HG02870 (cell line): ENCODE measurements around the gene DNAJC30.
"Not testable (repeated sequence)": the region's sequence is repeated elsewhere in the genome, so short reads cannot be mapped to it uniquely, and the experiment has no call there.

Source experiments
- ATAC-seq: cut with Tn5 transposase; IDR thresholded peaks from one replicate; pipeline ENCODE4 v1.9.1; 2021; ENCODE audit warnings: mild to moderate bottlenecking, moderate library complexity; ENCODE audit not compliant: unreplicated experiment

Gene DNAJC30

DNA sequence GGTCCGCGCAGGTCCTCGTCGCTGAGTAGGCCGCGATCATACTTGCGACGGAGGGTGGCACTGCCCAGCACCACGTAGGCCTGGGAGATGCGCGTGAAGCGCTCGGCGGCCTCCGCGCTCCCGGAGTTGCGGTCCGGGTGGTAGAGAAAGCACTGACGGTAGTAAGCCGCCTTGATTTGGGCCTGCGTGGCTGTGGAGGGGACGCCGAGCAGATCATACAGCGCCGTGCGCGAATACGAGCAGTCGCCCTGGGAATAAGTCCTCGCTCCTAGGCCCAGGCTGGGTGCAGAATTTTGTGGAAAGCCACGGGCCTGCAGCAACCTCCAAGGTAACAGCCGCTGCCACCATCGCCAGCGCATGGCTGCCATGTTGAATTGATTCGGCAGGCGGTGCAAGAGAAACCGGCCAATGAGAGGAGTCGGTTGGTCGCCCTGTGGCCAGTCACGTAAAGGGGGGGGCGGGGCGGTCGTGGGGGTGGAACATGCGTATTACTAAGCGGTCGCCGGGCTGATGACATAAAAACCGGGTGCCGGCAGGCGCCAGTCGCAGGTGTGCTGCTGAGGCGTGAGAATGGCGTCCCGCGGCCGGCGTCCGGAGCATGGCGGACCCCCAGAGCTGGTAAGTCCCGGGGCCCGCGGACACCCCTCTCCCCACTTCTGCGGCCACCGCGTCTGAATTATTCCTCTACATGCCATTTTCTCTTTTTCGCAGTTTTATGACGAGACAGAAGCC is at the start of gene DNAJC30, which contains the start of gene BUD23:
Gene DNAJC30, minus strand, starts transcription at position 398 of the 732 bp plus-strand sequence. Its CDS starts 30 bp downstream, at position 368.
Gene BUD23, plus strand, starts transcription at position 542 of the 732 bp plus-strand sequence. Its CDS starts 29 bp downstream, at position 571.
- peak; percentile 92 for ATAC-seq

- ATAC-seq: no peak
Observed at GRCh38 chr7:73732397-73732796, 49.1 kb upstream of the DNAJC30 start.

DNA sequence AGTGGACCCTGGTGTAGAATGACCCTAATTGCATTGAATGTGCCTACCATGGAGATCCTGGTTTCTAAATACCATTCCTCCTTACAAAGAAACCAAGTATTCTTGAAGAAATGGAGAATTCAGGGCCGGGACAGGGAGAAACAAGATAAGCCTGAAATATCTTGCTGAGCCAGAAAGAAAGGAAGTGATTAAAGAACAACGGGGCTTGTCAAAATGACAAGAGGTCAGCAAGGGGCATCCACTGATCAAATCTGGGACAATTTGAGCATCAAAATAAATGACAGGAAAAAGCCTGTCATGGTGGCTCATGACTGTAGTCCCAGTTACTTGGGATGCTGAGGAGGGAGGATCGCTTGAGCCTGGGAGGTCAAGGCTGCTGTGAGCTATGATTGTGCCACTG is 47.2 kb upstream of the DNAJC30 start:
- no peak for ATAC-seq

DNA sequence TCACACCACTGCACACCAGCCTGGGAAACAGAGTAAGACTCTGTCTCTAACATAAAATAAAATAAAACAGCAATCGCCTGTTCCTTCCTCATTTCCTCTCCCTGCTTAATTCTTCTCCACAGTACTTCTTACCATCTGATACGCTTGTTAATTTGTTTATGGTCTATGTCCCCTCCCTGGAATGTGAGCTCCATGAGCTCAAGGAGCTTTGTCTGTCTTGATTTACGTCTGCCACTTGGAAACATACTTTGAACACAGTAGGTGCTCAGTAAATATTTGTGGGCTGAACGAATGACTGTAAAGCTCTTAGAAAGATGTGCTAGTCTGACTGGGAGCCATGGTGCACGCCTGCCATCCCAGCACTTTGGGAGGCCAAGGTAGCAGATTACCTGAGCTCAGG is 45.3 kb upstream of the DNAJC30 start:
- ATAC-seq: no peak

DNA sequence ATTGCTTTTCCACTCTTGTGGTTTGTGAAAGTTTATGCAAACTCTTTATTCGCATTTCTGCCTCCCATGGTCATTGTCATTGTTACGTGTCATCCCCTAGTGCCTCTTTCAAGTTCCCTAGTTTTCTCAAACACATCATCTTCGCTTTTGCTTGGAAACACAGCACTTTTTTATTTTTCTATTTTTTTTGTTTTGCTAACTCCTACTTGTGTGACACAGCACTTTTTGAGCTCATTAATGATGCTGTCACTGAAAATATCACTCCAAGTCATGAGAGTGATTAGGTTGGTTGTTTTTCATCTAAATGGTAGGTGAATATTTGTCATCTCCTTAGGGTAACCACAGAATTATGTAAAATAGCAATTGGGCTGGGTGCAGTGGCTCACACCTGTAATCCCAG is 44.7 kb upstream of the DNAJC30 start:
- no peak for ATAC-seq

DNA sequence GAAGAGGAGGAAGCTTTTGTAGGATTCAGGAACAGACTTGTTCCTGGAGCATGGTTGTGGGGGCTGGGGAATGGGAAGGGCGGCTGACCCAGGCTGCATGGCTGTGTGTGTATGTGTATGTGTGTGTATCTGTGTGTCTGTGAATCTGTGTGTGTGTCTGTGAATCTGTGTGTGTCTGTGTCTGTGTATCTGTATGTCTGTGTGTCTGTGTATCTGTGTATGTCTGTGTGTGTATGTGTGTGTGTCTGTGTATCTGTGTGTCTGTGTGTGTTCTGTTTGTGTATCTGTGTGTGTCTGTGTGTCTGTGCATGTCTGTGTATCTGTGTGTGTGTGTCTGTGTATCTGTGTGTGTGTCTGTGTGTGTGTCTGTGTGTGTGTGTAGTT is 42.8 kb upstream of the DNAJC30 start:
- no peak for ATAC-seq

DNA sequence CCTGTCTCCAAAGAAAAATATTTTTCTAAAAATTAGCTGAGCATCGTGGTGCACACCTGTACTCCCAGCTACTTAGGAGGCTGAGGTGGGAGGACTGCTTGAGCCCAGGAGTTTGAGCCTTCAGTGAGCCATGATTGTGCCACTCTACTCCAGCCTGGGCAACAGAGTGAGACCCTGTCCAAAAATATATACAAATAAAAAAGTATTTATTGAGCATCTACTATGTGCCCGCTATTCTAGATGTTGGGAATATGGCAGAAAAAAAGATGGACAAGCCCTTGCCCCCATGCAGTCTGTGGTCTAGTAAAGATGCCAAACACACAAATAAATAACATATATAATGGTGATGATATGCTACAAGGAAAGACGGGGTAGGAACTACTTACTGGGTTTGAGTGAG is 40.6 kb upstream of the DNAJC30 start:
- no peak for ATAC-seq

DNA sequence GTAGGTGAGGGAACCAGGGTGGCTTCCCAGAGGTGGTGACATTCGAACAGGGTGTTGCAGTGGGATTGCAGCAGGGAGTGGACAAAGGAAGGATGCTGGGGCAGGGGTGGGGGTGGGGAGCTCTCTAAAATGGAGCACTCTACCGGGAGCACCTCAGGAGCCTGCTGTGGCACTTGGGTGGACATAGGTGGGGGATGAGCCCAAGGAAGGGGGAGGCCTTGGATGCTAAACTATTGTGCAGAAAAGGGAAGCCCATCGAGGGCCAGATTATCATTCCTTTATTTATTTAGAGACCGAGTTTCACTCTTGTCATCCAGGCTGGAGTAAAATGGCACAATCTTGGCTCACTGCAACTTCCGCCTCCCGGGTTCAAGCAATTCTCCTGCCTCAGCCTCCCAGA is 39.5 kb upstream of the DNAJC30 start:
- ATAC-seq: no peak

GRCh38 chr7:73722182-73722581 is 38.9 kb upstream of the DNAJC30 start:
- not testable (repeated sequence) for ATAC-seq

DNA sequence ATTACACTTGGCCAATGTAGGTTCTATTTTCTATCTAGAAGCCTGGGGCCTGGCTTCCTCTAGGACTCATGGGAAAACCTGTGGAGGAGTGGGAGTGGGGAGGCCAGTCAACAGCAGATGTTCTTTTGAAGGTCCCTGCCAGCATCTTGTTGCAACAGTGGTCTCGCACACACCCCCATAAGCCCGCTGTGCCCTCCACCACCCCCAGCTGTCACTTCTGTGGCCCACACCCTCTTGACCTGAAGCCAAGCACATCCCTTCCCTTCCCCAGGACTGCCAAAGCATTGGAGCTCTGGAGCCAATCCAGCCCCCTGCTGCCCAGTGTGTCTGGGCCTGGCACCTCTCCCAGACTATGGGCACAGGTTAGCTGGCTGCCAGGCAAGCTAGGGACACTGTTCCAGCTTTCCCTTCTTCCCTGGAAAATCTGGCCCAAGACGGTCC is 38.1 kb upstream of the DNAJC30 start:
- ATAC-seq: no peak

GRCh38 chr7:73720443-73720842 is 37.2 kb upstream of the DNAJC30 start:
- ATAC-seq: not testable (repeated sequence)

GRCh38 chr7:73719806-73720169 is 36.5 kb upstream of the DNAJC30 start:
- ATAC-seq: no peak

DNA sequence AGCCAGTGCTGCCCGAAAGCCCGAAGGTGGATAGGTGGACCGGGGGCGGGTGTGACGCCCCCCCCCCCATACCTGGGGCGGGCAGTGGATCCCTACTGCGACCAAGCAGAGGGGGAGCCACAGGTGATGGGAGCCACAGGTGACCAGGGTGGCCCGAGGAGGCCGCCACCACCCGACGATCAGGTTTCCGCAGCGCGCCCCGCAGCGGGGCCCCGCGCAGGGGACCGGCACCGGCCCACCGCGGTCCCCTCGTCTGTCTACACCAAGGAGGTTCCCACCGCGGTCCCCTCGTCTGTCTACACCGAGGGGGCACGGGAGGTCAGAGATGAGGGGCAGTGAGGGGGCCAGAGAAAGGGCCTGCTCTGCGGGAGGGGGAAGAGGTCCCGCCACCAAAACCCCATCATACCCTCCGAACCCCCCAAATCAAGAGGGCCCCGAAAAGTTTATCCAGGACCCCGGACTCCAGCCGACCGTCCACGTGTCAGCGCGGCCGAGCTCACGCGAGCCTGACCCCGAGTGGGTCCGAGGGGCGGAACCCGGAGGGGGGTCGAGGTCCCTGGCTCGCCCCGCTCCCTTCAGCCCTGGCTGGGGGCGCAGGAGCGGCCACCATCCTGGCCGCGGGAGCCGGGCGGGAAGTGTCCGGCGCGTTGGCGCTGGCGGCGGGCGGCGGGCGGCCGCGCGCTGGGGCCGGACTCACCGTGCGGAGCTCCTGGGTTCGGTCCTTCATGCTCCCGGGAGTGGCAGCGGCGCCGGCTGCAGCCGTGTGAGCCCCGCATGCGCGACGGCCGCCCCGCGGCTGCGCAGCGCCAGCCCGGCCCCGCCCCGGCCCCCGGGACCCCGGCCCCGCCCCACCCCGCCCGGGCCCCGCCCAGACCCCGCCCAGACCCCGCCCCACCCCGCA is 35.9 kb upstream of the DNAJC30 start, which contains the start of gene STX1A:
Gene STX1A, minus strand, starts transcription at position 765 of the 901 bp plus-strand sequence. Its CDS starts 38 bp downstream, at position 727.
- peak; percentile 62 for ATAC-seq

DNA sequence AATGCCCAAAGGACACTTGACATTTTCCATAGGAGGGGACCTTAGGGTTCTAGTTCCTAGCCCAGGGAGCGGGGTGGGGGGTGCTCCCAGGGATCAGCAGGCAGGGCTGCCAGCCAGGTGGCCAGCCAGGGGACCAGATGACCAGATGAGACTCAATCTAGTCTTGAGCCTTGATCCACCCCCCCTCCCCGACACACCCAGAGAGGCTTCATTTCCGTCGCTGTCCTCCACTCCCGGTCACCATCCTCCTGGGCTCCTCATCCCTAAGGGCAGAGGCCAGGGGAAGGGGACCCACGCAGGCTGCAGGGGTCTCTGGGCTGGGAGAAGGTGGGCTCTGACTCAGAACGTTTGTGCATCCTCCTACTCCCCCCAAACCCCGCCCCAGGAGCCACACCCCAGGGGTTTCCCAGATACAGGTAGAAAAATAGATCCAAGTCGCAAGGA is 35.2 kb upstream of the DNAJC30 start:
- ATAC-seq: no peak

- no peak for ATAC-seq
Observed at GRCh38 chr7:73717991-73718405, 34.7 kb upstream of the DNAJC30 start.

- no peak for ATAC-seq
Observed at GRCh38 chr7:73717025-73717807, 34.0 kb upstream of the DNAJC30 start.

GRCh38 chr7:73716318-73716890 is 33.2 kb upstream of the DNAJC30 start:
- no peak for ATAC-seq

GRCh38 chr7:73715648-73716317 is 32.5 kb upstream of the DNAJC30 start:
- ATAC-seq: no peak

DNA sequence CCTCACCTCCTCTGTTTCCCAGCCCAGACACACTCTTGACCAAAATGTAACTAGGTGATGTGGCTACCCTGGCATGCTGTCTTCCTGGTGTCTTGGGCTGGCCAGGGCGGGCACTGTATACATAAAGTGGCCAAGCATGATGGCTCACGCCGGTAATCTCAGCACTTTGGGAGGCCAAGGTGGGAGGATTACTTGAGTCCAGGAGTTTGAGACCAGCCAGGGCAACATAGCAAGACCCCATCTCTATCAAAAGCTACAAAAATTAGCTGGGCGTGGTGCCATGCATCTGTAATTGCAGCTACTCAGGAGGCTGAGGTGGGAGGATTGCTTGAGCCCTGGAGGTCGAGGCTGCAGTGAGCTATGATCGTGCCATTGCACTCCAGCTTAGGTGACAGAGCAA is 30.1 kb upstream of the DNAJC30 start:
- not testable (repeated sequence) for ATAC-seq

DNA sequence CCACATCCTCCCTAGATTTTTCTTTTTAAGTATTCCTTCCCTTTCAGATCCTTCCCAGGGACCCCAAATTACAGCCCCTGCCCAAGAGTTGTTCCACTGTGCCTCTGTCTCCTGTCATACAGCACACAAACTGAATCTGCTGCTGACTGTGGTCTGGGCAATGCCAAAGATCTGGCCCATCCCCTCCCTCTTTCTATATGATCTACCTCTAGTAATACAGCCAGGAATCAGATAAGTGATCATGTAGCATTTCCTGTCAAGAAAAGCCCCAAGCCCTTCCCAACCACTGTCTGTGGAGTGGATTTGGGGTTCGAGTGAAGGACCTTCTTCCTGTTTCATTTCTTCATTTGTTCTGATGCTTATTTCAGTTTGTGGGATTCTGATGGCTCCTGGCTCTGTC is 29.5 kb upstream of the DNAJC30 start:
- ATAC-seq: no peak
